Measurements from ENCODE around the gene MREG. TPM values are rescaled to one million over a fixed set of nuclear protein-coding genes. Genes with fewer than 3 reads are reported as not detected.
A peak's percentile ranks its signal among the peaks of the same experiment; 100 is the strongest.

The MREG gene
- polyA plus RNA-seq, 4 donors = 1.9 to 8.7 (median 4.9) TPM

- DNase-seq = no peak
- Histone ChIP-seq H3K9me3 (ENCODE audit: control insufficient read depth in 2 of 2, insufficient read depth in 1 of 2, low read depth in 1 of 2, low read length in 1 of 2) (no peaks in the 10 kb centered on the region), H3K4me3 (ENCODE audit: low read depth in 1 of 3, low read length in 3 of 3) (no peak overlapping the region), H3K36me3 (ENCODE audit: control insufficient read depth in 3 of 3, insufficient read depth in 2 of 3, low read depth in 1 of 3, low read length in 3 of 3) (no peaks in the 10 kb centered on the region), H3K4me1 (ENCODE audit: control insufficient read depth in 3 of 3, insufficient read depth in 2 of 3, low read depth in 1 of 3, low read length in 2 of 3) (peaks cover 0 to 4% (median 0%) of the 10 kb centered on the region in 3 donors), H3K27ac (ENCODE audit: low read depth in 1 of 3, low read length in 2 of 3) (no peak overlapping the region), H3K27me3 (ENCODE audit: control insufficient read depth in 3 of 3, insufficient read depth in 3 of 3, low read length in 3 of 3) (no peaks in the 10 kb centered on the region)
- WGBS, 3 donors = 65 to 76% (median 70%) methylated on average over 8 of the region's 8 CpGs
- no peak for FAIRE-seq
These were observed 93.6 kb downstream of the MREG start for GRCh38 chr2:215919624-215920243.

- no peak overlapping the region for H3K4me3 ChIP-seq (ENCODE audit: low read depth in 1 of 3, low read length in 3 of 3)
- no peaks in the 10 kb centered on the region for H3K27me3 ChIP-seq (ENCODE audit: control insufficient read depth in 3 of 3, insufficient read depth in 3 of 3, low read length in 3 of 3)
- WGBS, 3 donors = 51 to 58% (median 55%) methylated on average over 3 of the region's 3 CpGs
- H3K9me3 ChIP-seq (ENCODE audit: control insufficient read depth in 2 of 2, insufficient read depth in 1 of 2, low read depth in 1 of 2, low read length in 1 of 2) = no peaks in the 10 kb centered on the region
- no peak for DNase-seq
- H3K4me1 ChIP-seq (ENCODE audit: control insufficient read depth in 3 of 3, insufficient read depth in 2 of 3, low read depth in 1 of 3, low read length in 2 of 3) = peaks cover 0 to 4% (median 0%) of the 10 kb centered on the region in 3 donors
- H3K36me3 ChIP-seq (ENCODE audit: control insufficient read depth in 3 of 3, insufficient read depth in 2 of 3, low read depth in 1 of 3, low read length in 3 of 3) = no peaks in the 10 kb centered on the region
- no peak for FAIRE-seq
- no peak overlapping the region for H3K27ac ChIP-seq (ENCODE audit: low read depth in 1 of 3, low read length in 2 of 3)
These were observed 94.3 kb downstream of the MREG start for GRCh38 chr2:215918901-215919599.

GRCh38 chr2:215917953-215918620 is 95.3 kb downstream of the MREG start:
- H3K27ac ChIP-seq (ENCODE audit: low read depth in 1 of 3, low read length in 2 of 3) = peak overlapping the region in 1 of 3 donors; percentile 18
- DNase-seq (no peak), FAIRE-seq (no peak)
- peaks cover 0 to 4% (median 0%) of the 10 kb centered on the region in 3 donors for H3K4me1 ChIP-seq (ENCODE audit: control insufficient read depth in 3 of 3, insufficient read depth in 2 of 3, low read depth in 1 of 3, low read length in 2 of 3)
- no peaks in the 10 kb centered on the region for H3K9me3 ChIP-seq (ENCODE audit: control insufficient read depth in 2 of 2, insufficient read depth in 1 of 2, low read depth in 1 of 2, low read length in 1 of 2)
- WGBS, 3 donors = 53 to 58% (median 54%) methylated on average over 3 of the region's 3 CpGs
- no peaks in the 10 kb centered on the region for H3K36me3 ChIP-seq (ENCODE audit: control insufficient read depth in 3 of 3, insufficient read depth in 2 of 3, low read depth in 1 of 3, low read length in 3 of 3)
- no peaks in the 10 kb centered on the region for H3K27me3 ChIP-seq (ENCODE audit: control insufficient read depth in 3 of 3, insufficient read depth in 3 of 3, low read length in 3 of 3)
- no peak overlapping the region for H3K4me3 ChIP-seq (ENCODE audit: low read depth in 1 of 3, low read length in 3 of 3)

- peaks cover 0 to 4% (median 0%) of the 10 kb centered on the region in 3 donors for H3K4me1 ChIP-seq (ENCODE audit: control insufficient read depth in 3 of 3, insufficient read depth in 2 of 3, low read depth in 1 of 3, low read length in 2 of 3)
- H3K9me3 ChIP-seq (ENCODE audit: control insufficient read depth in 2 of 2, insufficient read depth in 1 of 2, low read depth in 1 of 2, low read length in 1 of 2) = no peaks in the 10 kb centered on the region
- FAIRE-seq (no peak), DNase-seq (no peak)
- no peaks in the 10 kb centered on the region for H3K36me3 ChIP-seq (ENCODE audit: control insufficient read depth in 3 of 3, insufficient read depth in 2 of 3, low read depth in 1 of 3, low read length in 3 of 3)
- H3K4me3 ChIP-seq (ENCODE audit: low read depth in 1 of 3, low read length in 3 of 3) = no peak overlapping the region
- H3K27me3 ChIP-seq (ENCODE audit: control insufficient read depth in 3 of 3, insufficient read depth in 3 of 3, low read length in 3 of 3) = no peaks in the 10 kb centered on the region
- 81 to 90% (median 84%) methylated on average over 5 of the region's 5 CpGs for WGBS, 3 donors
- H3K27ac ChIP-seq (ENCODE audit: low read depth in 1 of 3, low read length in 2 of 3) = no peak overlapping the region
These were observed 97.9 kb downstream of the MREG start for GRCh38 chr2:215915441-215915840.

- no peaks in the 10 kb centered on the region for H3K36me3 ChIP-seq (ENCODE audit: control insufficient read depth in 3 of 3, insufficient read depth in 2 of 3, low read depth in 1 of 3, low read length in 3 of 3)
- no peak overlapping the region for H3K27ac ChIP-seq (ENCODE audit: low read depth in 1 of 3, low read length in 2 of 3)
- no peaks in the 10 kb centered on the region for H3K27me3 ChIP-seq (ENCODE audit: control insufficient read depth in 3 of 3, insufficient read depth in 3 of 3, low read length in 3 of 3)
- no peak for DNase-seq
- H3K4me1 ChIP-seq (ENCODE audit: control insufficient read depth in 3 of 3, insufficient read depth in 2 of 3, low read depth in 1 of 3, low read length in 2 of 3) = peaks cover 0 to 4% (median 0%) of the 10 kb centered on the region in 3 donors
- H3K9me3 ChIP-seq (ENCODE audit: control insufficient read depth in 2 of 2, insufficient read depth in 1 of 2, low read depth in 1 of 2, low read length in 1 of 2) = no peaks in the 10 kb centered on the region
- FAIRE-seq = no peak
- H3K4me3 ChIP-seq (ENCODE audit: low read depth in 1 of 3, low read length in 3 of 3) = no peak overlapping the region
- WGBS, 3 donors = 81 to 90% (median 87%) methylated on average over 4 of the region's 4 CpGs
These were observed 98.6 kb downstream of the MREG start for GRCh38 chr2:215914777-215915165.

- FAIRE-seq (no peak), DNase-seq (no peak)
- WGBS, 3 donors = 83 to 91% (median 86%) methylated on average over 3 of the region's 3 CpGs
- H3K27me3 ChIP-seq (ENCODE audit: control insufficient read depth in 3 of 3, insufficient read depth in 3 of 3, low read length in 3 of 3) = no peaks in the 10 kb centered on the region
- peaks cover 0 to 4% (median 0%) of the 10 kb centered on the region in 3 donors for H3K4me1 ChIP-seq (ENCODE audit: control insufficient read depth in 3 of 3, insufficient read depth in 2 of 3, low read depth in 1 of 3, low read length in 2 of 3)
- H3K4me3 ChIP-seq (ENCODE audit: low read depth in 1 of 3, low read length in 3 of 3) = no peak overlapping the region
- H3K9me3 ChIP-seq (ENCODE audit: control insufficient read depth in 2 of 2, insufficient read depth in 1 of 2, low read depth in 1 of 2, low read length in 1 of 2) = no peaks in the 10 kb centered on the region
- no peak overlapping the region for H3K27ac ChIP-seq (ENCODE audit: low read depth in 1 of 3, low read length in 2 of 3)
- no peaks in the 10 kb centered on the region for H3K36me3 ChIP-seq (ENCODE audit: control insufficient read depth in 3 of 3, insufficient read depth in 2 of 3, low read depth in 1 of 3, low read length in 3 of 3)
These were observed 99.1 kb downstream of the MREG start for GRCh38 chr2:215914054-215914776.

GRCh38 chr2:215912299-215912842 is 101.0 kb downstream of the MREG start:
- FAIRE-seq = no peak
- Histone ChIP-seq H3K27ac (ENCODE audit: low read depth in 1 of 3, low read length in 2 of 3) (no peak overlapping the region), H3K27me3 (ENCODE audit: control insufficient read depth in 3 of 3, insufficient read depth in 3 of 3, low read length in 3 of 3) (no peaks in the 10 kb centered on the region), H3K36me3 (ENCODE audit: control insufficient read depth in 3 of 3, insufficient read depth in 2 of 3, low read depth in 1 of 3, low read length in 3 of 3) (no peaks in the 10 kb centered on the region), H3K9me3 (ENCODE audit: control insufficient read depth in 2 of 2, insufficient read depth in 1 of 2, low read depth in 1 of 2, low read length in 1 of 2) (no peaks in the 10 kb centered on the region), H3K4me1 (ENCODE audit: control insufficient read depth in 3 of 3, insufficient read depth in 2 of 3, low read depth in 1 of 3, low read length in 2 of 3) (no peaks in the 10 kb centered on the region), H3K4me3 (ENCODE audit: low read depth in 1 of 3, low read length in 3 of 3) (no peak overlapping the region)
- no peak for DNase-seq
- 26 to 63% (median 35%) methylated on average over 6 of the region's 6 CpGs for WGBS, 3 donors

Data from small intestine (tissue), 7 donors.